Heart left ventricle (tissue), 16 donors: Measurements from ENCODE around the gene JHY. TPM values are rescaled to one million over a fixed set of nuclear protein-coding genes. Genes with fewer than 3 reads are reported as not detected.

Experiments
- ATAC-seq, 4 donors: fragments of 200-7000 bp; cut with Tn5 transposase; one replicate each; pipeline ENCODE4 v1.9.1; 2020 to 2022; ENCODE audit warnings: moderate library complexity in 4 of 4, mild to moderate bottlenecking in 3 of 4, moderate number of reproducible peaks in 1 of 4
- DNase-seq, 5 donors: peaks; one replicate each; pipeline ENCODE4 v3.0.0-alpha.2; 2020
- H3K27ac ChIP-seq, 12 donors: fragments of 200-600 bp; sonication (generic) in 4 of 12; one replicate each; pipeline versions ENCODE4 v1.5.0 to v1.8.0; 2016 to 2022; ENCODE audit warnings: mild to moderate bottlenecking in 2 of 12
- H3K27me3 ChIP-seq, 9 donors: fragments of 200-600 bp; sonication (generic) in 2 of 9; one replicate each; pipeline versions ENCODE4 v1.5.1 to v1.8.0; 2016 to 2022; ENCODE audit warnings: mild to moderate bottlenecking in 3 of 9
- H3K36me3 ChIP-seq, 9 donors: fragments of 200-600 bp; sonication (generic) in 2 of 9; one replicate each; pipeline versions ENCODE4 v1.5.0 to v1.8.0; 2018 to 2022; ENCODE audit warnings: mild to moderate bottlenecking in 2 of 9
- H3K4me1 ChIP-seq, 12 donors: fragments of 200-600 bp; sonication (generic) in 4 of 12; one replicate each; pipeline versions ENCODE4 v1.5.0 to v1.8.0; 2016 to 2022; ENCODE audit warnings: mild to moderate bottlenecking in 3 of 12
- H3K4me3 ChIP-seq, 12 donors: fragments of 200-600 bp; sonication (generic) in 4 of 12; one replicate each; pipeline versions ENCODE4 v1.5.0 to v1.8.0; 2017 to 2022; ENCODE audit warnings: mild to moderate bottlenecking in 9 of 12, moderate library complexity in 4 of 12
- H3K9me3 ChIP-seq, 12 donors: fragments of 200-600 bp; sonication (generic) in 4 of 12; one replicate each; pipeline versions ENCODE4 v1.5.0 to v1.8.0; 2016 to 2022; ENCODE audit warnings: mild to moderate bottlenecking in 1 of 12
- POLR2A ChIP-seq, 2 donors: fragments of 450-650 bp; IDR thresholded peaks; one replicate each; pipeline ENCODE4 v1.6.1; 2017; ENCODE audit warnings: antibody characterized with exemption in 2 of 2, mild to moderate bottlenecking in 2 of 2, moderate library complexity in 2 of 2
- WGBS, 4 donors: extraction: QIAGEN DNeasy Blood & Tissue Kit in 2 of 4; methylation state at CpG; one replicate each; pipeline versions ENCODE4 v1.1.5 to v1.1.7; 2013 to 2018; 5-methylcytosine and 5-hydroxymethylcytosine counted together
- intact Hi-C, 10 donors: fragments of 100-400 bp; cut with DNase I; formaldehyde crosslinking; loops; one replicate each; pipeline versions ENCODE4 v1.11.1 to v1.14.2; 2022
- polyA plus RNA-seq, 2 donors: library from polyadenylated mRNA; stranded (reverse); fragments of 200-250 nt; gene quantifications; one replicate each; pipeline ENCODE4 v1.2.3, GENCODE V29; 2013
- total RNA-seq, 9 donors: library from RNA; depleted of rRNA in 2 of 9; stranded (reverse); fragments of >200 nt in 2 of 9; fragmentation: NEBNext Ultra II Directional in 3 of 9; extraction: Animal tissue kit (Norgen Biotek cat#: 25700) in 3 of 9; gene quantifications; one replicate each; pipeline versions ENCODE4 v1.1.0 to v1.2.4, GENCODE V29; 2016 to 2023
- TF ChIP-seq, protein P1 (sequence below), 12 donors: fragments of 200-600 bp; sonication (generic) in 4 of 12; IDR thresholded peaks; one replicate each; pipeline versions ENCODE4 v1.5.0 to v1.8.0; 2018 to 2022; ENCODE audit warnings: antibody characterized with exemption in 12 of 12, mild to moderate bottlenecking in 5 of 12
- donor health status: ischemic (EF 13 %, LVEDD 7.1; RV severe dilation, severe dysfunction).
- donor health status: healthy with polysubstance abuse.
- donor health status: DM: no; HTN: yes; CAD: no.
- donor health status: DM: no; HTN: no; CAD: no.
- donor health status: ischemic (EF 25% LVEDD 6.9; RV normal size, moderate dysfunction).
- donor health status: ischemic (EF 25% LVEDD 5.7; RV mildly dilated, moderate dysfunction).
- donor health status: healthy.
- donor health status: DM: yes; HTN: yes; CAD: no.
- donor health status: ischemic (EF 35%, LVEDD 5.7; RV mildly dilated, moderate dysfunction).
- donor health status: nonischemic (EF 11% LVEDD 7.7; RV severe dilation, severe dysfunction).
- donor health status: DM: yes; HTN: yes; CAD: no.
- donor health status: PGD.
- donor health status: ischemic (EF 29% LVEDD 5.4; RV normal size, mild dysfunction).
- donor health status: nonischemic (EF 23%, LVEDD 6.1; RV moderate dilation, normal function).

JHY gene
- total and polyA plus RNA-seq, 11 donors, result 0.50 to 2.3 (median 0.93) TPM

GRCh38 chr11:122850076-122850631 lies 32.4 kb upstream of the JHY start:
- Histone ChIP-seq H3K36me3 (no peaks in the 10 kb centered on the region), H3K4me3 (no peak overlapping the region), H3K27me3 (peaks cover 0 to 14% (median 0%) of the 10 kb centered on the region in 9 donors), H3K27ac (no peak overlapping the region), H3K4me1 (peaks cover 0 to 9% (median 0%) of the 10 kb centered on the region in 12 donors), H3K9me3 (no peaks in the 10 kb centered on the region)
- TF ChIP-seq, protein P1, sequence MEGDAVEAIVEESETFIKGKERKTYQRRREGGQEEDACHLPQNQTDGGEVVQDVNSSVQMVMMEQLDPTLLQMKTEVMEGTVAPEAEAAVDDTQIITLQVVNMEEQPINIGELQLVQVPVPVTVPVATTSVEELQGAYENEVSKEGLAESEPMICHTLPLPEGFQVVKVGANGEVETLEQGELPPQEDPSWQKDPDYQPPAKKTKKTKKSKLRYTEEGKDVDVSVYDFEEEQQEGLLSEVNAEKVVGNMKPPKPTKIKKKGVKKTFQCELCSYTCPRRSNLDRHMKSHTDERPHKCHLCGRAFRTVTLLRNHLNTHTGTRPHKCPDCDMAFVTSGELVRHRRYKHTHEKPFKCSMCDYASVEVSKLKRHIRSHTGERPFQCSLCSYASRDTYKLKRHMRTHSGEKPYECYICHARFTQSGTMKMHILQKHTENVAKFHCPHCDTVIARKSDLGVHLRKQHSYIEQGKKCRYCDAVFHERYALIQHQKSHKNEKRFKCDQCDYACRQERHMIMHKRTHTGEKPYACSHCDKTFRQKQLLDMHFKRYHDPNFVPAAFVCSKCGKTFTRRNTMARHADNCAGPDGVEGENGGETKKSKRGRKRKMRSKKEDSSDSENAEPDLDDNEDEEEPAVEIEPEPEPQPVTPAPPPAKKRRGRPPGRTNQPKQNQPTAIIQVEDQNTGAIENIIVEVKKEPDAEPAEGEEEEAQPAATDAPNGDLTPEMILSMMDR (IDR thresholded peaks at IDR 0.05), result no peak
- TF ChIP-seq POLR2A (IDR thresholded peaks at IDR 0.05), result no peak
- DNase-seq (no peak), ATAC-seq (no peak)
- intact Hi-C loops, result loop anchor here in 8 of 10 donors (5.0 kb wide), 5 partner anchors 53 to 268 kb away; no protein-coding TSS in a partner anchor
- WGBS, 4 donors, result 53 to 64% (median 59%) methylated on average over 7 of the region's 7 CpGs

- Histone ChIP-seq H3K4me1 (peaks cover 0 to 12% (median 0%) of the 10 kb centered on the region in 12 donors), H3K27me3 (peaks cover 0 to 14% (median 0%) of the 10 kb centered on the region in 9 donors), H3K36me3 (no peaks in the 10 kb centered on the region), H3K9me3 (no peaks in the 10 kb centered on the region), H3K4me3 (no peak overlapping the region), H3K27ac (no peak overlapping the region)
- DNase-seq, result no peak
- ATAC-seq, result no peak
- no peak for TF ChIP-seq POLR2A (IDR thresholded peaks at IDR 0.05)
- intact Hi-C loops, result loop anchor here in 8 of 10 donors (5.0 kb wide), 5 partner anchors 54 to 269 kb away; no protein-coding TSS in a partner anchor
- WGBS, 4 donors, result 81 to 85% (median 82%) methylated on average over 12 of the region's 12 CpGs
These were observed 31.1 kb upstream of the JHY start for GRCh38 chr11:122851366-122851966.

- DNase-seq, result no peak
These were observed 30.3 kb upstream of the JHY start for GRCh38 chr11:122852074-122852795.

DNA sequence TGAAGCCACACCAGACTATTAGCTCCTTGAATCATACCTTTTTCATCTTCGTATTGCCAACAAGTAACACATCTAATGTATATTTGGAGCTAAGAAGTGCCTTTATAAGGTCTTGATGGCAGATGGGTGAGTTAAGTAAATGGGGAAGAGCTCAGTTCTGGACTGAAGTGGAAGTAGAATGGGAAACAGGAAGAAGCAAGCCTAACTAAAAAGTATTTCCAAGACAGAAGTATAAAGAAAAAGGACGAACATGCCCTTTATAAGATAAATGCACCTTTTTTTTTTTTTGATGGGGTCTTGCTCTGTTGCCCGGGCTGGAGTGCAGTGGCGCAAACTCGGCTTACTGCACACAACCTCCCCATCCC lies 29.8 kb upstream of the JHY start:
- Histone ChIP-seq H3K4me1 (peaks cover 0 to 18% (median 0%) of the 10 kb centered on the region in 12 donors), H3K27me3 (peaks cover 0 to 14% (median 0%) of the 10 kb centered on the region in 9 donors), H3K4me3 (no peak overlapping the region), H3K9me3 (no peaks in the 10 kb centered on the region), H3K36me3 (no peaks in the 10 kb centered on the region), H3K27ac (no peak overlapping the region)
- DNase-seq (no peak), ATAC-seq (no peak)
- 91 to 95% (median 93%) methylated on average over 5 of the region's 5 CpGs for WGBS, 4 donors
- intact Hi-C loops, result loop anchor here in 9 of 10 donors (1.0 to 5.0 kb wide), 8 partner anchors 52 to 270 kb away; no protein-coding TSS in a partner anchor
- TF ChIP-seq POLR2A (IDR thresholded peaks at IDR 0.05), result no peak
- TF ChIP-seq, protein P1 (IDR thresholded peaks at IDR 0.05), result no peak

More at GRCh38 chr11:122852074-122852795, 30.3 kb upstream of the JHY start:
- peaks cover 0 to 14% (median 0%) of the 10 kb centered on the region in 9 donors for H3K27me3 ChIP-seq
- H3K9me3 ChIP-seq, result no peaks in the 10 kb centered on the region
- H3K36me3 ChIP-seq, result no peaks in the 10 kb centered on the region
- intact Hi-C loops, result loop anchor here in 9 of 10 donors (2.0 to 5.0 kb wide), 7 partner anchors 51 to 270 kb away; no protein-coding TSS in a partner anchor
- H3K4me3 ChIP-seq, result no peak overlapping the region
- 82 to 87% (median 85%) methylated on average over 10 of the region's 10 CpGs for WGBS, 4 donors
- TF ChIP-seq POLR2A (IDR thresholded peaks at IDR 0.05), result no peak
- TF ChIP-seq, protein P1 (IDR thresholded peaks at IDR 0.05), result no peak
- no peak for ATAC-seq
- peaks cover 0 to 18% (median 0%) of the 10 kb centered on the region in 12 donors for H3K4me1 ChIP-seq
- H3K27ac ChIP-seq, result no peak overlapping the region
